ENCODE measurements around the gene LRRC18.

Gene LRRC18

DNA sequence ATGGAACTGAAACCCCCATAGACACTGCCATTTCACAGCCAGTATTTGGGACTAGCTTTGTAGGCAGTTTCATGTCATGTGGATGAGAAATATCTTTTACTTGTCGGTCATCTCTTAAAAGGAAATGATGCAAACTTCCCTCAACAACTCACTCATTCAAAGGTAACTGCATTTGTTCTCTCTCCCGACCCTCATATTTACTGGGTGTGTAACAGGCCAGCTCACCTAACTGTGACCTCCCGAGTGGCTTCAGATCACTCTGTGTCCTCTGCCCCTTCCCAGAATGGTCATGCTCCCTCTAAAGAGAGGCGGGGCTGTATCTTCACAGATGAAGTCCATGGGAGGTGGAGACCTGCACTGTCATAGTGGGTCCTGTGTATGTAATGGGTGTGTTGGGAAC lies 14.7 kb downstream of the LRRC18 start:
- DNase-seq (ENCODE audit: extremely low spot score, insufficient read length, low read depth) (no peak), FAIRE-seq (no peak)

DNA sequence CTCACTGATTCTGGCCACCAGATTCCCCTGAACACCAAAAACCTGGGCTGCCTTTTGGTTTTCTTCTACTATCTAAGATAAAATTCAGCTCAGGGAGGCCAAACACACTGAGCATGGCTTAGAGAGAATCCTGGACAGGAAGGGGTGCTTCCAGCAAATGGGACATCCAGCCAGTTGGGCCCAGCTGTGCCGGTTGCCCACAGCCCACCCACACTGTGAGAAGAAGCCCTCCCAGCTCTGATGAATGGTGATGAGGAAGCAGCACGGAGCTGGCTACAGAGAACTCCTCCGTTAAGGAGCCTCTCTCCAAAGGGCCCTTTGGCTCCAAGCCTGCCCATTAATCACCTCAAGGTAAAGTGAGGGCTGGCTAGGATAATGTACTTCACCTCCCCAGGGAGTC lies 15.9 kb downstream of the LRRC18 start:
- no peak for FAIRE-seq
- no peak for DNase-seq (ENCODE audit: extremely low spot score, insufficient read length, low read depth)

GRCh38 chr10:48913674-48914073 lies 26.0 kb downstream of the LRRC18 start:
- FAIRE-seq (no peak), DNase-seq (ENCODE audit: extremely low spot score, insufficient read length, low read depth) (no peak)

DNA sequence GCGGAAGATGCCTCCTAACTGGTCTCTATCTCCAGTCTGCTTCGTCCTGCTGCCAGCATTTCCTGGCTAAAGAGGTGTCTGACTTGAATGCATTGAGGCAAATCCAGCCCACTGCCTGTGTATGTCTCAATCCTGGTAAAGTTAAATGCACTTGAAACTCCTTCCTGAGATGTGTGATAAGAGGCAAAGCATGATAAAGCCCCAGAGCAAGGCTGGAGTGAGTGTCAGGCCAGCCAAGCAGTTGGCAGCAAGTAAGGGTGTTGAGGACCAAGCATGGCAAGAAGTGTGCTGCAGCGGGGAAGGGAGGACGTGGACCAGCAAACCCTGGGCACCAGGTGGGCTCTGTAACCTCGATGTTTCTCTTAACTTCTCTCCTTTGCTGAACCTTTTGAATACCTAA lies 29.1 kb downstream of the LRRC18 start:
- no peak for DNase-seq (ENCODE audit: extremely low spot score, insufficient read length, low read depth)

GRCh38 chr10:48907730-48908129 lies 31.9 kb downstream of the LRRC18 start:
- FAIRE-seq (no peak), DNase-seq (ENCODE audit: extremely low spot score, insufficient read length, low read depth) (no peak)

More for the DNA sequence above, 29.1 kb downstream of the LRRC18 start:
- FAIRE-seq = no peak

DNA sequence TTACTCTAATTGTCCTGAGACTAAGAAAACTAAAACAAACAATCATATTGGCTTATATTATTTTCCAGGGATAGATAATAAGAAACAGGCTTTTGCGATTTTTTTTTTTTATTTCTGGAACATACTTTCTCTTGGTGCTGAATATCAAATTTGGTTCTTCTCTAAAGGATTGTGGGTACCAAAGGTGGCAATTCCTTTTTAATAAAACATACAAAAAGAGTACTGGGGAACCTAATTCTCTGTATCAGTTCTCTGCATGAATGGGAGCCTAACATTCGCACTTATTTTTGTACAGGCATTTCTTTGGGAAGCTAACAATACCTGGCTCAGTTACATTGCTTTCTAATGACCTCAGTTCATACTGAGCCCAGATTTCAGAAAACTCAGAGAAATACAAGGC lies 32.8 kb downstream of the LRRC18 start:
- no peak for FAIRE-seq
- DNase-seq (ENCODE audit: extremely low spot score, insufficient read length, low read depth) = no peak

GRCh38 chr10:48905311-48905710 lies 34.3 kb downstream of the LRRC18 start:
- FAIRE-seq = no peak

GRCh38 chr10:48904861-48905260 lies 34.8 kb downstream of the LRRC18 start:
- no peak for DNase-seq (ENCODE audit: extremely low spot score, insufficient read length, low read depth)
- no peak for FAIRE-seq

More at GRCh38 chr10:48905311-48905710, 34.3 kb downstream of the LRRC18 start:
- no peak for DNase-seq (ENCODE audit: extremely low spot score, insufficient read length, low read depth)

GRCh38 chr10:48903151-48903550 lies 36.5 kb downstream of the LRRC18 start:
- no peak for FAIRE-seq
- no peak for DNase-seq (ENCODE audit: extremely low spot score, insufficient read length, low read depth)

DNA sequence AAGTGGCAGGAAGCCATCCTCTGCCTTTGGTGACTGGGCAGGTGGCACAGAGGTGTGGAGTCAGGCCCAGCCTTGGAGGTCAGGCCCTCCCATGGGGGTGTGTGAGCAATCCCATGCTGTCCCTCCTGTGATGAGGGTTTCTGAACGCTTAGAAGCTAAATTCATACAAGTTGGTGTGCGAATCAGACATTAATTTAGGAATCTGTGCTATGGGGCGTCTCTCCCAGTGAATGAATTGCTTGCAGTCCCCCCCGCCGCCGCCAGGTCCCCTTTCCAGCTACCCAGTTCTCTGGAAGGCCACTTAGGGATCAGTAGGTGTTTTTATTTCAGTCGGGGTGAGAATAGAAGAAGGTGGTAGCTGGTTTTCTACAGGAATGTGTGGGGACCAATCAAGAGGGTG lies 37.5 kb downstream of the LRRC18 start:
- DNase-seq (ENCODE audit: extremely low spot score, insufficient read length, low read depth) = no peak
- FAIRE-seq = no peak

DNA sequence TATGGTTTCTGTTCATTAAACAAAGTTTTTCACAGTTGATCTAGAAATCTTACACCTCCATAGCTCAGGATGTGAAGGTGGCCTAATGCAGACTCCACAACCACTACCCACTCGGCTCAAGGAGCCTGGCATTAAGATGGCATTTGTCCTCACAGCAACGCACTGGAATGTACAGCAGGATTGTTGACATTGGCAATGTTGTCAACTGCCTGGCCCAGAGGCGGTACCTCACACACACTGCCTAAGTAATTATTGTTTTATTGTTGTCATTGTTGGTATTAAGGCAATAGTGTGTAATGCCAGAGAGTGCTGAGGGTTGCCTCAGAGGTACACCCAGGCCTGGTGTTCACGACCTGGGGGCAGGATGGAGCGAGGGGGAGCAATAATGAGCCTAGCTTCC lies 38.3 kb downstream of the LRRC18 start:
- FAIRE-seq (no peak), DNase-seq (ENCODE audit: extremely low spot score, insufficient read length, low read depth) (no peak)

DNA sequence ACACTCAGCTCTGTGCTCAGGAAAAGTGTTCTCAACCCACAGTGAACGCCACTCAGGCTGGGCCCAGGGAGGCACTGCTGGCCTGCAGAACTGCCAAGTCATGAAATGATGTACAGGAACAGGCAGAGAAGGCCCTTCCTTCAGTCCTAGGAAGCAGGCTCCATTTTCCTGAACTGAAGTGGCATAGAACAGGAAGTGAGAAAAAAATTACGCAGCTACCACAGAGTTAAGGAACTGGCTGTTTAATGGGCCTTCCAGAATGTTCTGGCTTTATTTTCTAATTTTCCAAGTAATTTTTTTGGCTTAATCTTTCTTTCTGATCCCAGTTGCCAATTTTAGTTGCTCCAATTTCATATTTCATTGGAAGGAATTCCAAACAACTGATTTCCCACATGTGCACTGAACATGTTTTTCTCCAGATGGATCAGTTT lies 39.3 kb downstream of the LRRC18 start:
- DNase-seq (ENCODE audit: extremely low spot score, insufficient read length, low read depth) (no peak), FAIRE-seq (no peak)

- no peak for FAIRE-seq
- DNase-seq (ENCODE audit: extremely low spot score, insufficient read length, low read depth) = no peak
These were observed 39.9 kb downstream of the LRRC18 start for GRCh38 chr10:48899781-48900180.

DNA sequence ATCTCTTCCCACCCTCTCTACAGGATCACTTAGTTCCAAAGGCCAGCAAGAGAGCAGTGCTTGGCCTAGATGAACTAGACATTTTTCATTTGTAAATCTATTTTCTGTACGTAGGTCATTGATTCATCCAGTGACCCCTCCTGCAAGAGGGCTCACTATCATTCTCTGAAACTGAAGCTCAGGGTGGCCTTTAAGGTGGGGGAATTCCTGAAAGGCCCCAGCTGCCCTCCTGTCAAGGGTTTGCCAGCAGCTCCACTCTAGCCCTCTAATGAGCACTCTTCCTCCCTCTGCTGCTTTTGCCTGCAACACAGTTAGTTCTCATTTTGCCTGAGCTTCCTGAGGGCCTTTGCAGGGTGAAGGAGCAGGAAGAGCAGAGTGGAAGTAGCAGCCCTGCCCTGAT lies 41.2 kb downstream of the LRRC18 start:
- FAIRE-seq = no peak

GRCh38 chr10:48897441-48897790 lies 42.2 kb downstream of the LRRC18 start:
- no peak for DNase-seq (ENCODE audit: extremely low spot score, insufficient read length, low read depth)
- no peak for FAIRE-seq

More for the DNA sequence above, 41.2 kb downstream of the LRRC18 start:
- no peak for DNase-seq (ENCODE audit: extremely low spot score, insufficient read length, low read depth)

GRCh38 chr10:48896756-48897440 lies 42.7 kb downstream of the LRRC18 start:
- no peak for FAIRE-seq
- DNase-seq (ENCODE audit: extremely low spot score, insufficient read length, low read depth) = no peak

GRCh38 chr10:48895803-48896195 lies 43.8 kb downstream of the LRRC18 start:
- DNase-seq (ENCODE audit: extremely low spot score, insufficient read length, low read depth) (no peak), FAIRE-seq (no peak)

DNA sequence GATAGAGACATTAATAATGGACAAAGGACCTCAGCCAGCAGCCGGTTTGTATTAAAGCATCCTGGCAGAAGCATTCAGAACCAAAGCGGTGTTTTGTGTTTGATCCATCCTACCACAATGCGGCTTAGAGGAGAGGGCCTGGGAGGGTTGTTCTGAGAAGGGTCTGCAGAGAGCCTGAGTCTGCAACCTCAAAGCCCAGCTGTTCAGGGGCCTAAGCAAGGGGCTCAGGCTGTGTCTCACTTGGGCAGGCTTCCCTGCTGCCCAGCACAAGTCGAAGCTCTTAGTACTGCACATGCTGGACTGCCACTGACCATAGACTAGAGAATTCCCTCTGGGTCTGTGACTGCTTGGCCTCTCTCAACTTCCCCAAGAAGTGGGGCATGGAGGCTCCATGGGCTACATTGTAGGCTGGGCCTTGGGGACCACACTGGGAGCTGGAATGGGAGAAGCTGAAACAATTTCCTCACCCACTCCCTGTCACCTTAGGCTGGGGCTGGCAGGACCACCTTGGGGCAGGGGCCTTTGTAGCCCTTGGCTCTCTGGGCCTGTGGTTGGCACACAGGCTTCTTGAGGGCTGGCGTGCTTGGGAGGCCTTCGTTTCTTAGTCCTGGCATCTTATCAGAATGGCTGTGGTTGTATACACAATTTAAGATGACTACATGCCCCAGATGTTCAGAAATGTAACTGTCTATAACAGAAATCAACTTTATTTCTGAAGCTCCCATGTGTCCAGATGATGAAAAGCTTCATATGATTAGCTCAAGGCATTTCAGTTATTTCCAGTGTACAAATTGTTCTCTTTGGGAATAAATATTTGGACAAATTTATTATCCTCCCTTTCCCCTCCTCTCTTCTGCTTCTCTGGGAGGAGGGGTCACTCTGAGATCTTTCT lies 44.5 kb downstream of the LRRC18 start:
- DNase-seq (ENCODE audit: extremely low spot score, insufficient read length, low read depth) (no peak), FAIRE-seq (no peak)

DNA sequence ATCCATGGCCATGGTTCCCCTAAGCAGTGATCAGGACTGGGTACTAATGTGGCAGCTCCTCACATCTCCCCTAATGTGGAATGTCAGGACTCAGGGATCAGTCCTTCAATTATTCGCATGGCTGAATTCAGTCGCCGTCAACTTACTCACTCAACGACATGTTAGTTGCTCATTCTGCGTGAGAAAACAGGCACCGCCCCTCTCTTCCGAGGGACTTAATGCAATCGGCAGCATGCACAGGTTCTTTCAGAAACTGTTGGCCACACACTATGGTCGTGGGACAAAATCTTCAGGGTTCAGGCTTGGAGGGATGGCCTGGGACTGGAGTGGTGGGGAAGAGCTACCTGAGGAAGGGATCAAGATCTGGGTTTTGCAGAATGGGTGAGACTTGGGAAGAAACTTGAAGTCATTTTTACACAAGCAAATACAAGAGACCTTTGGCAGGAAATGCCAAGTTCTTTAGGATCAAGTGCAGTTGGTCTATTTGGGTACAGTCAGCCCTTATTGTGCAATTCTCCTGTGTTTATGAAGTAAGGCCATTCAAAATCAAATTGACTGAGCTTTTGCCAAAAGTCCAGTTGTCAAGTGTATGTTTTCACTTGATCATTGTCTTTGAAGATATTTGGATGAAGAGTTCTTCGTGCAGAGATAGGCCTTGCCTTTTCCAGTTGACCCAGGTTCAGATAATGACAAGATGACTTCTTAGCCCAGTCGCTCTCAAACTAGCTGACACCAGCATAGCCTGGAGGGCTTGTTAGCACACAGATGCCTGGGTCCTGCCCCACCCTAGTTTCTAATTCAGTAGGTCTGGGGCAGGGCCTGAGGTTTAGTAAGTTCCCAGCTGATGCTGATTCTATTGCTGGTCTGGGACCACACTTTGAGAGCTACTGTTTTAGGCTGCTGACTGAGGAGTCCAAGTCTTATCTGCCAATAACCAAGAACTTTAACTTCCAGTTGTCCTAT lies 48.5 kb downstream of the LRRC18 start:
- FAIRE-seq = no peak
- no peak for DNase-seq (ENCODE audit: extremely low spot score, insufficient read length, low read depth)

DNA sequence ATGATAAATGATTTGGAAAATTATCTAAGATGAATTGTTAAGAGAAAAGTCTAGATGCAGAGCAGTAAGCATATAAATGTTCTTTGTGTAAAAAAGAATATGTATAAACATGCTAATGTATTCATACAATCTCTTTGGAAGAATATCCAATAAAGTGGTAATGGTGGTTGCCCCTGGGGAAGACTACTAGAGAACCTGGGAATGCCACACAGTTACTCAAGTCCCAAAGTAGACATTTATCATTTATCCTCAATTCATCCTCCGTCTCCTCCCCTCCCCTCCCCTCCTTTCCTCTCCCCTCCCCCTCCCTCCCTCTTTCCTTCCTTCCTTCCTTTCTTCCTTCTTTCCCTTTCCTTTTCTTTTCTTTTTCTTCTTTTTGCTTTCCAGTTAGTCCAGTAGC lies 51.7 kb downstream of the LRRC18 start:
- FAIRE-seq (no peak), DNase-seq (ENCODE audit: extremely low spot score, insufficient read length, low read depth) (no peak)

Measured in GM18507 (cell line).